ENCODE results near the gene ZNF579. TPM values are rescaled to one million over a fixed set of nuclear protein-coding genes. Genes with fewer than 3 reads are reported as not detected.
"Not testable (repeated sequence)": the region's sequence is repeated elsewhere in the genome, so short reads cannot be mapped to it uniquely, and the experiment has no call there.

Gene ZNF579
- polyA plus RNA-seq, 4 donors, result 14.4 to 21.1 (median 18.3) TPM

DNA sequence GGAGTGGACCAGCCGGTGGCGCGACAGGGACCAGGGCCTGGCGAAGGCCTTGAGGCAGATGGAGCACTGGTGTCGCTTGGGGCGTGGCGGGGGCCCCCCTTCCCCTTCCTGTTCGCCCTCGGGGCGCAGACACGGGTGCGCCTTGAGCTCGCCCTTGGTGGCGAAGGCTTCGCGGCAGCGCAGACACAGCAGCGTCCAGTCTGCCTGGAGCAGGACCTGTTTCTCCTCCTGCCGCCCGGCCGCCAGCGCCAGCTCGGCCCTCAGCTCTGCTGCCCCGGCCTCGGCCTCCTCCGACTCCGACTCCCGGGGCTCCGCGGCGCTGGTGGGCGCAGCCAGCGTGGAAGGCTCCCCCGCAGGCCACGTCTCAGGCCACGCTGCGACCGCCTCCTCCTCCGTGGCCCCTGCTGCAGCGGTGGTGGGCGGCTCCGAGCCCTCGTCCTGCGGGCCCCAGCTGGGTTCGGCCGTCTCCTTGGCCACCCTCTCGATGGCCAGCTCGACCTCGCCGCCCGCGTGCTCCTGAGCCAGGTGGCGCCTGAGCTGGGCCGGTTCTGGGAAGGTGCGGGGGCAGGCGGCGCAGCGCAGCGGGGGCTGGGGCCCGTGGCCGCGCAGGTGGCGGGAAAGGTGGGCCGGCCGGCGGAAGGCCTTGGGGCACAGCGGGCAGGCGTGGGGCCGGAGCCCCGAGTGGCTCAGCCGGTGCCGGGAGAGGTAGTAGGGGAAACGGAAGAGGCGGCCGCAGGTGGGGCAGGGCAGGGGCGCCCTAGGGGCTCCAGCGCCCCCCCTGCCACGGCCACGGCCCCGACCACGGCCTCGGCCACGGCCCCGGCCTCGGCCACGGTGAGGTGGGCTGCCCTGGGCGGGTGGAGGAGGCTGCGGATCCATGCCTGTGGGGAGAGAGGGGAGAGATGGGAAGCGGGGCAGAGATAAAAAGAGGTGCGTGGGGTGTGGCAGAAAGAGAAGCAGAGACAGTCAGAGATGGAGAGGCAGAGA lies 1.6 kb downstream of the ZNF579 start:
- no peak for DNase-seq (ENCODE audit: low read depth in 4 of 4, low spot score in 3 of 4)

GRCh38 chr19:55578031-55578760 lies 2.5 kb downstream of the ZNF579 start:
- DNase-seq (ENCODE audit: low read depth in 4 of 4, low spot score in 3 of 4), result no peak

GRCh38 chr19:55576746-55577145 lies 3.9 kb downstream of the ZNF579 start:
- DNase-seq (ENCODE audit: low read depth in 4 of 4, low spot score in 3 of 4), result no peak

DNA sequence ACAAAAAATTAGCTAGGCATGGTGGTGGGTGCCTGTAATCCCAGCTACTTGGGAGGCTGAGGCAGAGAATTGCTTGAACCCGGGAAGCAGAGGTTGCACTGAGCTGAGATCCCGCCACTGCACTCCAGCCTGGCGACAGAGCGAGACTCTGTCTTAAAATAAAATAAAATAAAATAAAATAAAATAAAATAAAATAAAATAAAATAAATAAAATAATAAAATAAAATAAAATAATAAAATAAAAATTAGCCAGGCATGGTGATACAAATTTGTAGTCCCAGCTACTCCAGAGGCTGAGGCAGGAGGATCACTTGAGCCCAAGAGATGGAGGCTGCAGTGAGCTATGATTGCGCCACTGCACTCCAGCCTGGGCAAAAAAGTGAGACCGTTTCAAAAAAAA lies 6.7 kb downstream of the ZNF579 start:
- not testable (repeated sequence) for DNase-seq (ENCODE audit: low read depth in 4 of 4, low spot score in 3 of 4)

- DNase-seq (ENCODE audit: low read depth in 4 of 4, low spot score in 3 of 4), result not testable (repeated sequence)
Measured at GRCh38 chr19:55569477-55569876, 11.2 kb downstream of the ZNF579 start.

DNA sequence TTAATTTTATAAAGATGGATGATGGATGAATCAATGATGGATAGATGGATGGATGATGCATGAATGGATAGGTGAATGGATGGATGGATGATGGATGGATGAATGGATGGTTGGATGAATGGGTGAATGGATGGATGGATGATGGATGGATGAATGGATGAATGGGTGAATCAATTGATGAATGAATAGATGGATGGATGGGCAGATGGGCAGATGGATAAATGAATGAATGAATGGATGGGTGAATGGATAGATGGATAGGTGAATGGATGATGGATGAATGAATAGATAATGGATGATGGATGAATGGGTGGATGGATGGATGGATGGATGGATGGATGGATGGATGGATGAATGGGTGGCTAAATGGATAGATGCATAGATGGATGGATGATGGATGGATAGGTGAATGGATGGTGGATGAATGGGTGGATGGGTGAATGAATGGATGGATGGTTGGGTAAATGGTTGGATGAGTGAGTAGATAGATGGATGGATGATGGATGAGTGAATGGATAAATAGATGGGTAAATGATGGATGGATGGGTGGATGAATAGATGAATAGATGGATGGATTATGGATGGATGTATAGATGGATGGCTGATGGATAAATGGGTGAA lies 12.8 kb downstream of the ZNF579 start:
- DNase-seq (ENCODE audit: low read depth in 4 of 4, low spot score in 3 of 4), result no peak

- DNase-seq (ENCODE audit: low read depth in 4 of 4, low spot score in 3 of 4), result no peak
Measured at GRCh38 chr19:55566823-55567222, 13.8 kb downstream of the ZNF579 start.

- no peak for DNase-seq (ENCODE audit: low read depth in 4 of 4, low spot score in 3 of 4)
Measured at GRCh38 chr19:55563261-55563690, 17.4 kb downstream of the ZNF579 start.

DNA sequence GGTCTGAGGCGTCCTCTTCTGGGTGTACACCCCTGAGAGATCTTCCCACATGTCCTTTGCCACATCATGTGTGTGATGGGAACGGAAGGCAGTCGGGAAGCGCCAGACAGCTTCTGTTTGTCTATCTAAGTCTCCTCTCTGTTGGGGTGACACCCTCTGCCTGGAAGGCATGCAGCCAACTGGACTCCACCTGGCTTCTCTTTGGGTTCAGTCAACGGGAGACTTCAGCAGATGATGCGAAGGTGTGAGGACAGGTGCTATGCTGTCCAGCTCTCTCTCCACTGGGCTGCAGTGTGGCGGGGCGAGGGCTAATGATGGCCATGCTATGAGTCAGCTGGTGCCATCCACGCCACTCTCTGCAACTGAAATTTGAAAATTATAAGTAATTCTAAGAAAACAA lies 21.0 kb downstream of the ZNF579 start:
- DNase-seq (ENCODE audit: low read depth in 4 of 4, low spot score in 3 of 4), result no peak

DNA sequence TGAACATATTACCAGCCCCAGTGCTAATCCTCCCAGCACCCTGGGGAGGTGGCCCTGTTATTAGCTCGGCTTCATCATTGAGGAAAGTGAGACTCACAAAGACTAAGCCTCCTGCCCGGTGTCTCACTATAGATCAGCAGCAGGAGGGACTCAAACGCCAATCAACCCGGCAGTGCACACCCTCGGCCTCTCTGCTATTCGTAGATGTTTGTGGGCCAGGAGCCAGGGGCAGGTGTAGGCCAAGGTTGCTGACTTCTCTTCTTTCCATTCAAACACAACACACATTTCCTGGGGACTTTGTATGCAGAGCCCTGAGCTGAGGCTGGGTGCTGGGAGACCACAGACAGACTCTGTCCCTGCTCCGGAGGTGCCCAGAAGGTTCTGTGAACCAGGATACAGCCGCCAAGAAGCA lies 25.9 kb downstream of the ZNF579 start:
- DNase-seq (ENCODE audit: low read depth in 4 of 4, low spot score in 3 of 4), result no peak

DNA sequence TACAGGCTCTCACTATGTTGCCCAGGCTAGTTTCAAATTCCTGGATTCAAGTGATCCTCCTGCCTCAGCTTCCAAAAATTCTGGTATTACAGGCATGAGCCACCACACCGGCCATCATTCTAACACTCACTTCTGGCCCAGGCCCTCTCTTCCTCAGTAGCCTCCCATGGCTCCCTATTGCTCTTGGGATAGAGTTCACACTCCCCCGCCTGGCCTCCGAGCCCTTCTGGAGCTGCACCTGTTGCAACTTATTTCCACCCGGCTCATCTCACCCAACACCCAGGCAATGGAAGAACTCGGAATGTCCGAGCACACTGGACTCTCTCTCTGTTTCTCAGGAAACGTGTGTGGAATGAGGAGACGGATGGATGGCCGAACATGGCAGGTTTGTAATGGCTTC lies 26.3 kb downstream of the ZNF579 start:
- no peak for DNase-seq (ENCODE audit: low read depth in 4 of 4, low spot score in 3 of 4)

GRCh38 chr19:55553217-55554182 lies 27.1 kb downstream of the ZNF579 start:
- no peak for DNase-seq (ENCODE audit: low read depth in 4 of 4, low spot score in 3 of 4)

GRCh38 chr19:55552620-55553019 lies 28.0 kb downstream of the ZNF579 start:
- DNase-seq (ENCODE audit: low read depth in 4 of 4, low spot score in 3 of 4), result no peak

GRCh38 chr19:55552206-55552605 lies 28.4 kb downstream of the ZNF579 start:
- DNase-seq (ENCODE audit: low read depth in 4 of 4, low spot score in 3 of 4), result no peak

DNA sequence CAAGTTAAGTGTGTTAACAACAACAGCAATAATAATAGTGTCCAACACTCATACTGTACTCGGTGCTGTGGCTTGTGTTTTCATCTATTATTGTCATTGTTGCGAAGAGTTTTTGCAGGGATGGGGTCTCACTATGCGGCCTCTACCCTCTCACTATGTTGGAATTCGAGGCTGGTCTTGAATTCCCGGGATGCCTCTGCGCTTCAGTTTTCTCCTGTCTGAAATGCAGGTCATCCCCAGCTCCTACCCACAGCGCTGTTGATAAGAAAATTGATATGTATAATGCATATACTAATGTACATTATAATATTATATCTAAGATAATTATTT lies 30.4 kb downstream of the ZNF579 start:
- DNase-seq (ENCODE audit: low read depth in 4 of 4, low spot score in 3 of 4), result no peak

DNA sequence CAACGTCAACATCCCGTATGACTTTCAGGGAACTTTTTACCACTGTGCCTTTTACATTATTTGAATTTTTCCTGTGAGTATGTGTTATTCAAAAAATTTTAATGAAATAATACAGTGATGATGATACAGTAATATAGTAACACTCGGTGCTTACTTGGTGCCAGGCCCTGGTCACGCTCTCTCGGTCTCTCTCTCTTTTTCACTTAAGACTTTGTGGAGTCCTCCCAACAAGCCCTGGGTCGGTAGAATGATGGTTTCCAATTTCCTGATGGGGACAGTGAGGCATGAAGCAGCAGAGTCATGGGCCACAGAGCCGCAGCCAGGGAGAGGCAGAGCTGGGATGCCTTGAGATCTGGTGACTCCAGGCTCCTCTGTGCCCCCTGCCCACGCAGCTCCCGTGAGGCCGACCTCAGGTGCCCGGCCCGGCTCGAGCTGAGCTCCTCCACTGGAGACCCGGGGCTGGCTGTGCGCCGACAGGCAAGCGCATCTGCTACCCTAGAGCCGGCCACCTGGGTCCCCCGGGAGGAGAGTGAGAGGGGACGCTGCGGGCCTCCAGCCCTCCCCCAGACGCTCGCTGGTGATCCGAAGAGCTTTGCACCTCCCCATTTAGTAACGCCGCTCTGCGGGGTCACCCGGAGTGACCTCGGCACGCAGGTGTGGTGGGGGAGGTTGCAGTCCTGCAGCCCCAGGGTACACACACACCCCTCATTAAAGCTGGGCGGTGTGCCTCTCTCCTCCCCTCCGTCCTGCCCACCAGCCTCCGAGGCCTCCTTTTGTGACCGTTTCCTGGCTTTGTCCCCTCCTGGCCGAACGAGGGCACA lies 30.9 kb downstream of the ZNF579 start:
- DNase-seq (ENCODE audit: low read depth in 4 of 4, low spot score in 3 of 4), result peak in 2 of 4 donors; percentile 74 to 77

DNA sequence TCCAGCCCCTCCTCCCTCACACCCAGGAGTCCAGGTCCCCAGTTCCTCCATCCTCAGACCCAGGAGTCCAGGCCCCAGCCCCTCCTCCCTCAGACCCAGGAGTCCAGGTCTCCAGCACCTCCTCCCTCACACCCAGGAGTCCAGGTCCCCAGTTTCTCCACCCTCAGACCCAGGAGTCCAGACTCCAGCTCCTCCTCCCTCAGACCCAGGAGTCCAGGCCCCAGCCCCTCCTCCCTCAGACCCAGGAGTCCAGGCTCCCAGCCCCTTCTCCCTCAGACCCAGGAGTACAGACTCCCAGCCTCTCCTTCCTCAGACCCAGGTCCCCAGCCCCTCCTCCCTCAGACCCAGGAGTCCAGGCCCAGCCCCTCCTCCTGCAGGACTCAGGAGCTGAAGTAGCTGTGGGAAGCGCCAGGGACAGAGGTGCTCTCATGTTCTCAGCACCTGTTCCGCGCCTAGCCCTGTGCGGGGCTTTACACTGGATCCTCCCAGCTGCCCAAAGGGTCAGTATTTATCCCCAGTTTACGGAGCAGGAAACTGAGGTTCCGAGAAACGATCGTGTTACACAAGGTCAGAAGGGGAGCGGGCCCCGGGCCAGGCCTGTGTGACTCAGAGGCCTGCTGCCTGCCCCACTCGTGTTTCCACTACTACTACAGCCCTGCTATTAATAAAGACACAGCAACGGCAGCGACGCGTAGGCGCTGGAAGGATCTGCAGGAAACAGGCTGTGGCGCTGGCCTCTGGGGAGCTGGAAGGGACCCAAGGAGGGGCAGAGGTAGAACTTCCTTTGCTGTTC lies 33.6 kb downstream of the ZNF579 start:
- DNase-seq (ENCODE audit: low read depth in 4 of 4, low spot score in 3 of 4), result no peak

- DNase-seq (ENCODE audit: low read depth in 4 of 4, low spot score in 3 of 4), result no peak
Measured at GRCh38 chr19:55546011-55546410, 34.6 kb downstream of the ZNF579 start.

Data from right renal pelvis (tissue), 4 donors.